WTC11 (cell line): ENCODE measurements around the gene NFAT5.

Experiments used
- CREB1 ChIP-seq: sonication (generic); formaldehyde crosslinking; IDR thresholded peaks from 2 replicates; pipeline ENCODE4 v1.8.0; 2023; ENCODE audit warnings: mild to moderate bottlenecking, missing genetic modification reagents
- JUN ChIP-seq: sonication (generic); formaldehyde crosslinking; IDR thresholded peaks from 2 replicates; pipeline ENCODE4 v1.8.0; 2023; ENCODE audit warnings: mild to moderate bottlenecking, missing genetic modification reagents
- NR2C2 ChIP-seq: sonication (generic); formaldehyde crosslinking; IDR thresholded peaks from 2 replicates; pipeline ENCODE4 v1.8.0; 2022; ENCODE audit warnings: mild to moderate bottlenecking, missing genetic modification reagents
- RELA ChIP-seq: sonication (generic); formaldehyde crosslinking; IDR thresholded peaks from 2 replicates; pipeline ENCODE4 v1.8.1; 2022; ENCODE audit warnings: missing genetic modification reagents, mild to moderate bottlenecking, borderline replicate concordance
- ZNF219 ChIP-seq: sonication (generic); formaldehyde crosslinking; IDR thresholded peaks from 2 replicates; pipeline ENCODE4 v1.8.0; 2023; ENCODE audit warnings: missing genetic modification reagents, mild to moderate bottlenecking, borderline replicate concordance
- TF ChIP-seq, protein P1 (sequence below): sonication (generic); formaldehyde crosslinking; IDR thresholded peaks from 2 replicates; pipeline ENCODE4 v1.8.1; 2023; ENCODE audit warnings: mild to moderate bottlenecking, missing genetic modification reagents, moderate library complexity
- TF ChIP-seq, protein P2 (sequence below): sonication (generic); formaldehyde crosslinking; IDR thresholded peaks from 2 replicates; pipeline ENCODE4 v1.8.0; 2023; ENCODE audit warnings: missing genetic modification reagents, mild to moderate bottlenecking, borderline replicate concordance
- TF ChIP-seq, protein P3 (sequence below): sonication (generic); formaldehyde crosslinking; IDR thresholded peaks from 2 replicates; pipeline ENCODE4 v1.8.1; 2023; ENCODE audit warnings: mild to moderate bottlenecking, missing genetic modification reagents, moderate library complexity
- TF ChIP-seq, protein P4 (sequence below): sonication (generic); formaldehyde crosslinking; IDR thresholded peaks from 2 replicates; pipeline ENCODE4 v1.8.0; 2022; ENCODE audit warnings: mild to moderate bottlenecking, missing genetic modification reagents
- TF ChIP-seq, protein P5 (sequence below): fragments of 200-600 bp; IDR thresholded peaks from 2 replicates; pipeline ENCODE4 v1.8.0; 2022; ENCODE audit warnings: antibody characterized with exemption
- TF ChIP-seq, protein P6 (sequence below): sonication (generic); formaldehyde crosslinking; IDR thresholded peaks from 2 replicates; pipeline ENCODE4 v1.8.1; 2023; ENCODE audit warnings: mild to moderate bottlenecking, moderate library complexity, missing genetic modification reagents

DNA sequence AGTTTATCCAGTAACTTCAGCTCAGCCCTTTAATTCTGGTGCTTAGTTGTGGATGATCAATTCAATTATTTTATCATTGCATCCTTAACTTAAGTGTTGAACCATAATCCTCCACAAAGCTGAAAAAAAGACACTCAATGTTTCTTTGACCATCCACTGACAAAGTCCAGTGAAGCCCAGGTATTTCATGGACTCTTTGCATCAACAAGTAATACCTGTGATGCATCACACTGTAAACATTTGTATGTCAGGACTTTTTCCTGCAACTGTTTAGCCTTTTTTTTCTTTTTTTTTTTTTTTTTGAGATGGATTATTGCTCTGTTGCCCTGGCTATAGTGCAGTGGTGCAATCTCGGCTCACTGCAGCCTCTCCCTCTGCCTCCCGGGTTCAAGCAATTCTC lies 6.6 kb upstream of the NFAT5 start:
- TF ChIP-seq, protein P1, sequence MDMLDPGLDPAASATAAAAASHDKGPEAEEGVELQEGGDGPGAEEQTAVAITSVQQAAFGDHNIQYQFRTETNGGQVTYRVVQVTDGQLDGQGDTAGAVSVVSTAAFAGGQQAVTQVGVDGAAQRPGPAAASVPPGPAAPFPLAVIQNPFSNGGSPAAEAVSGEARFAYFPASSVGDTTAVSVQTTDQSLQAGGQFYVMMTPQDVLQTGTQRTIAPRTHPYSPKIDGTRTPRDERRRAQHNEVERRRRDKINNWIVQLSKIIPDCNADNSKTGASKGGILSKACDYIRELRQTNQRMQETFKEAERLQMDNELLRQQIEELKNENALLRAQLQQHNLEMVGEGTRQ (CRISPR knock-in tag) = no peak
- no peak for TF ChIP-seq RELA (CRISPR knock-in tag)
- TF ChIP-seq, protein P2, sequence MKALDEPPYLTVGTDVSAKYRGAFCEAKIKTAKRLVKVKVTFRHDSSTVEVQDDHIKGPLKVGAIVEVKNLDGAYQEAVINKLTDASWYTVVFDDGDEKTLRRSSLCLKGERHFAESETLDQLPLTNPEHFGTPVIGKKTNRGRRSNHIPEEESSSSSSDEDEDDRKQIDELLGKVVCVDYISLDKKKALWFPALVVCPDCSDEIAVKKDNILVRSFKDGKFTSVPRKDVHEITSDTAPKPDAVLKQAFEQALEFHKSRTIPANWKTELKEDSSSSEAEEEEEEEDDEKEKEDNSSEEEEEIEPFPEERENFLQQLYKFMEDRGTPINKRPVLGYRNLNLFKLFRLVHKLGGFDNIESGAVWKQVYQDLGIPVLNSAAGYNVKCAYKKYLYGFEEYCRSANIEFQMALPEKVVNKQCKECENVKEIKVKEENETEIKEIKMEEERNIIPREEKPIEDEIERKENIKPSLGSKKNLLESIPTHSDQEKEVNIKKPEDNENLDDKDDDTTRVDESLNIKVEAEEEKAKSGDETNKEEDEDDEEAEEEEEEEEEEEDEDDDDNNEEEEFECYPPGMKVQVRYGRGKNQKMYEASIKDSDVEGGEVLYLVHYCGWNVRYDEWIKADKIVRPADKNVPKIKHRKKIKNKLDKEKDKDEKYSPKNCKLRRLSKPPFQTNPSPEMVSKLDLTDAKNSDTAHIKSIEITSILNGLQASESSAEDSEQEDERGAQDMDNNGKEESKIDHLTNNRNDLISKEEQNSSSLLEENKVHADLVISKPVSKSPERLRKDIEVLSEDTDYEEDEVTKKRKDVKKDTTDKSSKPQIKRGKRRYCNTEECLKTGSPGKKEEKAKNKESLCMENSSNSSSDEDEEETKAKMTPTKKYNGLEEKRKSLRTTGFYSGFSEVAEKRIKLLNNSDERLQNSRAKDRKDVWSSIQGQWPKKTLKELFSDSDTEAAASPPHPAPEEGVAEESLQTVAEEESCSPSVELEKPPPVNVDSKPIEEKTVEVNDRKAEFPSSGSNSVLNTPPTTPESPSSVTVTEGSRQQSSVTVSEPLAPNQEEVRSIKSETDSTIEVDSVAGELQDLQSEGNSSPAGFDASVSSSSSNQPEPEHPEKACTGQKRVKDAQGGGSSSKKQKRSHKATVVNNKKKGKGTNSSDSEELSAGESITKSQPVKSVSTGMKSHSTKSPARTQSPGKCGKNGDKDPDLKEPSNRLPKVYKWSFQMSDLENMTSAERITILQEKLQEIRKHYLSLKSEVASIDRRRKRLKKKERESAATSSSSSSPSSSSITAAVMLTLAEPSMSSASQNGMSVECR (CRISPR knock-in tag) = no peak
- TF ChIP-seq NR2C2 = no peak
- TF ChIP-seq, protein P3, sequence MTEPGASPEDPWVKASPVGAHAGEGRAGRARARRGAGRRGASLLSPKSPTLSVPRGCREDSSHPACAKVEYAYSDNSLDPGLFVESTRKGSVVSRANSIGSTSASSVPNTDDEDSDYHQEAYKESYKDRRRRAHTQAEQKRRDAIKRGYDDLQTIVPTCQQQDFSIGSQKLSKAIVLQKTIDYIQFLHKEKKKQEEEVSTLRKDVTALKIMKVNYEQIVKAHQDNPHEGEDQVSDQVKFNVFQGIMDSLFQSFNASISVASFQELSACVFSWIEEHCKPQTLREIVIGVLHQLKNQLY (CRISPR knock-in tag) = no peak
- TF ChIP-seq, protein P4, sequence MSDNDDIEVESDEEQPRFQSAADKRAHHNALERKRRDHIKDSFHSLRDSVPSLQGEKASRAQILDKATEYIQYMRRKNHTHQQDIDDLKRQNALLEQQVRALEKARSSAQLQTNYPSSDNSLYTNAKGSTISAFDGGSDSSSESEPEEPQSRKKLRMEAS (CRISPR knock-in tag) = no peak
- TF ChIP-seq, protein P5, sequence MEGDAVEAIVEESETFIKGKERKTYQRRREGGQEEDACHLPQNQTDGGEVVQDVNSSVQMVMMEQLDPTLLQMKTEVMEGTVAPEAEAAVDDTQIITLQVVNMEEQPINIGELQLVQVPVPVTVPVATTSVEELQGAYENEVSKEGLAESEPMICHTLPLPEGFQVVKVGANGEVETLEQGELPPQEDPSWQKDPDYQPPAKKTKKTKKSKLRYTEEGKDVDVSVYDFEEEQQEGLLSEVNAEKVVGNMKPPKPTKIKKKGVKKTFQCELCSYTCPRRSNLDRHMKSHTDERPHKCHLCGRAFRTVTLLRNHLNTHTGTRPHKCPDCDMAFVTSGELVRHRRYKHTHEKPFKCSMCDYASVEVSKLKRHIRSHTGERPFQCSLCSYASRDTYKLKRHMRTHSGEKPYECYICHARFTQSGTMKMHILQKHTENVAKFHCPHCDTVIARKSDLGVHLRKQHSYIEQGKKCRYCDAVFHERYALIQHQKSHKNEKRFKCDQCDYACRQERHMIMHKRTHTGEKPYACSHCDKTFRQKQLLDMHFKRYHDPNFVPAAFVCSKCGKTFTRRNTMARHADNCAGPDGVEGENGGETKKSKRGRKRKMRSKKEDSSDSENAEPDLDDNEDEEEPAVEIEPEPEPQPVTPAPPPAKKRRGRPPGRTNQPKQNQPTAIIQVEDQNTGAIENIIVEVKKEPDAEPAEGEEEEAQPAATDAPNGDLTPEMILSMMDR = no peak
- no peak for TF ChIP-seq ZNF219
- TF ChIP-seq, protein P6, sequence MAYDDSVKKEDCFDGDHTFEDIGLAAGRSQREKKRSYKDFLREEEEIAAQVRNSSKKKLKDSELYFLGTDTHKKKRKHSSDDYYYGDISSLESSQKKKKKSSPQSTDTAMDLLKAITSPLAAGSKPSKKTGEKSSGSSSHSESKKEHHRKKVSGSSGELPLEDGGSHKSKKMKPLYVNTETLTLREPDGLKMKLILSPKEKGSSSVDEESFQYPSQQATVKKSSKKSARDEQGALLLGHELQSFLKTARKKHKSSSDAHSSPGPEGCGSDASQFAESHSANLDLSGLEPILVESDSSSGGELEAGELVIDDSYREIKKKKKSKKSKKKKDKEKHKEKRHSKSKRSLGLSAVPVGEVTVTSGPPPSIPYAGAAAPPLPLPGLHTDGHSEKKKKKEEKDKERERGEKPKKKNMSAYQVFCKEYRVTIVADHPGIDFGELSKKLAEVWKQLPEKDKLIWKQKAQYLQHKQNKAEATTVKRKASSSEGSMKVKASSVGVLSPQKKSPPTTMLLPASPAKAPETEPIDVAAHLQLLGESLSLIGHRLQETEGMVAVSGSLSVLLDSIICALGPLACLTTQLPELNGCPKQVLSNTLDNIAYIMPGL (CRISPR knock-in tag) = no peak
- TF ChIP-seq CREB1 = no peak
- no peak for TF ChIP-seq JUN (CRISPR knock-in tag)
